ENCODE data around the gene IPO13.
A peak's percentile ranks its signal among the peaks of the same experiment; 100 is the strongest.

The IPO13 gene

DNA sequence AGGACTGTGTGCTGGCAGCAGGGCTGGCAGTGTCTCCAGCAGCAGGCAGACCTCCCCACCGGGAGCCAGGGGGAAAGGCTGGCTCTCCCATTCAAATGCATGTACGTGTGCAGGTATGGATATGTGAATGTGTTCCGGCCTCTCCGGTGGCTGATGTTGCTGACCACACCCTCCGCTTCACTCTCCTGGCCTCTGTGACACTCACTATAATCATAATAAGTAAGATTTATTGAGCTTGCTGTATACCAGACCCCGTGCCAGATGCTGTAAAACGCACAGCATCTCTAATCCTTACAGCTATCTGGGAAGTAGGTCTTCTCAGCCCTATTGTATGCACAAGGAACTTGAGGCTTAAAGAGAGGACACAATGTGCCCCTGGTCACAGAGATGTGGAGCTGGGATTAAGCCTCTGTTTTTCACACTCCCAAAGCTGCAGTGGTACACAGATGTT lies 33.7 kb upstream of the IPO13 start:
- Histone ChIP-seq H3K9me3 (ENCODE audit: control insufficient read depth, insufficient read depth, low read depth, low read length) (no peaks in the 10 kb centered on the region), H3K9ac (ENCODE audit: low read length) (peak overlapping the region; percentile 24)

DNA sequence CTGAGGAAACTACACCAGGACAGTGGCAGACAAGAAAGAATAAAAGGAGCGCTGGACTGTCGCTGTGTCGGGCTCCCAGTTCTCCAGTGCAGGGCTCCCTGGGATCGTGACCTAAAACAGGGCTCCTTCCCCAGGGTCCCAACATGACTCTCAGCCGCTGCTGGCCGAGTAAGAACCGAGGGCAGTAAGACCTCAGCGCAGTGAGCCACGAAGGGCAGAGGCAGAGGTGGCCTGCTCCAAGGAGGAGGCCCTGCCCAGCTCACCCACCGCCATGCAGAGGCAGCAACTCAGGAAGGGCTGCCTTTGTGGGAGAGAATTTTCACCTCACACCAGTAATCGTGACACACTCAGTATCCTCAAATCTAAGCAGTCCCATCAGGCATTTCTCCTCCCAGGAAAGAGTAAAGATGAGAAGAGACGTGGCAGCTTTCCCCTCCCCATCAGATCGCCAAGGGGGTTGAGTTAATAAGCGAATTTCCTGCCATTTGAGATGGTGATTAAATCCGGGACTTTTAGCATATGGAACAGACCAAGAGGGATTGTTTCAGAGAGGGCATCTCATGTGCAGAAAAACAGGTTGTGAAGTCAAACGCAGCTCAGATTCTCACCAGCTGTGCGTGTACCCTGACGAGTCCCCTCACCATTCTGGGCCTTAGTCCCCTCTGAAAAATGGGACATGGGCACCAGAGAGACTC lies 32.9 kb upstream of the IPO13 start:
- no peaks in the 10 kb centered on the region for H3K36me3 ChIP-seq (ENCODE audit: control insufficient read depth, insufficient read depth, low read length)
- H3K27me3 ChIP-seq (ENCODE audit: control insufficient read depth, insufficient read depth, low read length), result no peaks in the 10 kb centered on the region
- H3K9ac ChIP-seq (ENCODE audit: low read length), result no peak overlapping the region
- H3K4me3 ChIP-seq (ENCODE audit: low read depth, low read length), result no peak overlapping the region
- peaks cover 29% of the 10 kb centered on the region for H3K4me1 ChIP-seq (ENCODE audit: control insufficient read depth, insufficient read depth, low read length)
- H3K27ac ChIP-seq (ENCODE audit: low read depth, low read length), result no peak overlapping the region
- H3K9me3 ChIP-seq (ENCODE audit: control insufficient read depth, insufficient read depth, low read depth, low read length), result no peaks in the 10 kb centered on the region

More for the DNA sequence above, 33.7 kb upstream of the IPO13 start:
- Histone ChIP-seq H3K4me1 (ENCODE audit: control insufficient read depth, insufficient read depth, low read length) (peaks cover 29% of the 10 kb centered on the region), H3K27me3 (ENCODE audit: control insufficient read depth, insufficient read depth, low read length) (no peaks in the 10 kb centered on the region), H3K4me3 (ENCODE audit: low read depth, low read length) (no peak overlapping the region), H3K27ac (ENCODE audit: low read depth, low read length) (no peak overlapping the region), H3K36me3 (ENCODE audit: control insufficient read depth, insufficient read depth, low read length) (no peaks in the 10 kb centered on the region)

DNA sequence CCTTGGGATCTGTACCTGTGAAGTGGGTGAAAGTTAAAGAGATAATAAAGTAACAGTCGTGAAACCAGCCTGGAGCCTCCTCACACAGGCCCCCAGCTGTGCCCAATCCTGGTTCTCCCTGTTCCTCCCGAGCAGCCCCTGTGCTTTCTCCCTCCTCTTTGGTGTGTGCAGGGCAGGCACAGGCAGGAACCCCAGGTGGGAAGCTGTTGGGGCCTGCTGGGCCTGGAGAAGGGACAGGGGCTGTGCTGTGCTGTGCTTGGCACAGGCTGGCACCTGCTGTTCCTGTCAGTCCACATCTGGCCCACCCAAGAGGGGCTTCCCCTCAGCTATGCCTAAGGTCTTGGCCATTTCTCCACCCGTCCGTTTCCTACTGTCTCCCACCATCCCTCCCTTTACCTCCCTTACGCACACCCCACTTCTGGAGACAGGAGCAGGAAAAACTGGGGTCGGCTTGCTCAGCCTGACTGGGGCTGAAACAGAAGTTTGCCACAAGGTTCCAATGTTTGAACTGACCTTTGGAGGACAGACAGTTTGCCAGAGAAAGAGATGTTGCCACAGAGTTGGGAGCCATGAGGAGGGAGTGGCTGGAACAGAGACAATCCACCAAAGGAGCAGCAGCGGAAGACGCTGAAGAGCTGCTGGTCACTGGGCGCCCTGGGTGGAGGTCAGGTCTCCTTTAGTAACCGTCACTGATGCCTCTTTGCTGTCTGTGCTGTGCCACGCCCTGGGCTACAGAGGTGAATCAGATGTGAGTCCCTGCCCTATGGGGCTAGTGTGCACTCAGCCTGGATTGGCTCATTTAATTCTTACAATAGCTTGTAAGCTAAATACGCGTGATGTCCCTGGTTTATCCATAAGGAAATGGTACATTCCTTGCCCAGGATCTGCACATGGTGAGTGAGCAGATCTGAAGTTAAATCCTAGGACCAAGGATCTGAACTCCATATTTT lies 31.9 kb upstream of the IPO13 start:
- H3K9me3 ChIP-seq (ENCODE audit: control insufficient read depth, insufficient read depth, low read depth, low read length), result no peaks in the 10 kb centered on the region
- peaks cover 29% of the 10 kb centered on the region for H3K4me1 ChIP-seq (ENCODE audit: control insufficient read depth, insufficient read depth, low read length)
- no peak overlapping the region for H3K9ac ChIP-seq (ENCODE audit: low read length)
- no peaks in the 10 kb centered on the region for H3K27me3 ChIP-seq (ENCODE audit: control insufficient read depth, insufficient read depth, low read length)
- H3K27ac ChIP-seq (ENCODE audit: low read depth, low read length), result no peak overlapping the region
- no peaks in the 10 kb centered on the region for H3K36me3 ChIP-seq (ENCODE audit: control insufficient read depth, insufficient read depth, low read length)
- no peak overlapping the region for H3K4me3 ChIP-seq (ENCODE audit: low read depth, low read length)

DNA sequence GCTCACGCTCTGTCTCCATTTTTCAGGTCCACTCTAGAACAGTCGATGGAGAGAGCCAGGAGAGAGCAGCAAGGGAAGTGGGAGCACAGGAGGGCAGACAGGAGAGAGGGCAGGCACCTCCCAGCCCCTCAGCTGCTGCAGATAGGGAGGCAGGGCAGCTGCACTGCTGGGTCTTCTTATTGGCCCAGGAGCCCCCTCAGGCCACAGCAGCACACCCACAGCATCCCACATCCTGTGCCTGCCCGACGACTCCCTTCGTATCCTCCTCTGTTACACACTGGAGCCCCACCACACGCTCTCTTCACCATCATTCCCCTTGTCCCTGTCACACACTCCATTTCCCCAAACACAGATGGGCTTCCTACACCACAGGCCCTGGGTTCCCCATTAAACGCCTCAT lies 26.8 kb upstream of the IPO13 start:
- Histone ChIP-seq H3K27ac (ENCODE audit: low read depth, low read length) (no peak overlapping the region), H3K4me1 (ENCODE audit: control insufficient read depth, insufficient read depth, low read length) (peaks cover under 1% of the 10 kb centered on the region; the same call in 1 of the 2 replicates), H3K9ac (ENCODE audit: low read length) (no peak overlapping the region)

DNA sequence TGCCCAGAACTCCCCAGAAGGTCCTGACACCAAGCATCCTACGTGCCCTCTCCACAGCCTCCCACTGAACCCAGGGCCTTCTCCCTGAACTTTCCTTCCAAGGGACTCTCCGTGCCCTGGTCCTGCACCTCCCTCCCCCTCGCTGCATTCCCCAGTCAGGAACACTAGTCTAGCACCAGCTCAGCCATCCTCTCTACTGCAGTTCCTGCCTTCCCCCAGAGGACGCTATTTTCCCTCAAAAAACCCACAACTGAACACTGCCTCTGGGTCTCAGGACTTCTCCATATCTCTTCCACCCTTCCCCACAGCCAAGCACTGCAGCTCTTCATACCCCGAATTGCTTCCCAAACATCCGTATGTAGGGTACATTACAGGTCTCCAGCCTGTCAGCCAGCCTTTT lies 25.7 kb upstream of the IPO13 start:
- Histone ChIP-seq H3K9me3 (ENCODE audit: control insufficient read depth, insufficient read depth, low read depth, low read length) (no peaks in the 10 kb centered on the region), H3K27ac (ENCODE audit: low read depth, low read length) (no peak overlapping the region), H3K4me1 (ENCODE audit: control insufficient read depth, insufficient read depth, low read length) (no peaks in the 10 kb centered on the region), H3K9ac (ENCODE audit: low read length) (no peak overlapping the region), H3K4me3 (ENCODE audit: low read depth, low read length) (no peak overlapping the region), H3K36me3 (ENCODE audit: control insufficient read depth, insufficient read depth, low read length) (0 out of 2 replicates have a peak, but pooled peaks cover 3% of the 10 kb centered on the region), H3K27me3 (ENCODE audit: control insufficient read depth, insufficient read depth, low read length) (no peaks in the 10 kb centered on the region)

More for the DNA sequence above, 26.8 kb upstream of the IPO13 start:
- Histone ChIP-seq H3K9me3 (ENCODE audit: control insufficient read depth, insufficient read depth, low read depth, low read length) (no peaks in the 10 kb centered on the region), H3K36me3 (ENCODE audit: control insufficient read depth, insufficient read depth, low read length) (no peaks in the 10 kb centered on the region), H3K27me3 (ENCODE audit: control insufficient read depth, insufficient read depth, low read length) (no peaks in the 10 kb centered on the region), H3K4me3 (ENCODE audit: low read depth, low read length) (no peak overlapping the region)

DNA sequence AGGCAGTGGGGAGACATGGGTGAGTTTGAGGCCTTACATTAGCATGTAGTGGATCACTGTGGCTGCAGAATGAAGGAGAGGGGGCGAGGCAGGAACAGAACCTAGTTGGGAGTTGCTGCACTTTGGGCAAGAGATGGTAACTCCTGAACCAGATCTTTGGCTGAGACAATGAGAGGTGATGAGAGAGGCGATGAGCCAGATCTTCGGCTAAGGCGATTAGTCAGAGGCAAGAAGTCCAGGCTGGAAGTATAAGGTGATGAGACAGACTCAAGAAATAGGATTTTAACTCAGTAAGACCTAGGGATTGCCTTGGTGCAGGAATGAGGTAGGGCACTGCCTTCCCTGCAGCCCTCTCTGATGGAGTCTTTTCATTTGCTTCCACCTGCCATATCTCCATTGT lies 22.2 kb upstream of the IPO13 start:
- Histone ChIP-seq H3K9me3 (ENCODE audit: control insufficient read depth, insufficient read depth, low read depth, low read length) (no peaks in the 10 kb centered on the region), H3K9ac (ENCODE audit: low read length) (no peak overlapping the region), H3K27ac (ENCODE audit: low read depth, low read length) (no peak overlapping the region), H3K36me3 (ENCODE audit: control insufficient read depth, insufficient read depth, low read length) (0 out of 2 replicates have a peak, but pooled peaks cover 3% of the 10 kb centered on the region), H3K4me1 (ENCODE audit: control insufficient read depth, insufficient read depth, low read length) (peaks cover 3% of the 10 kb centered on the region), H3K4me3 (ENCODE audit: low read depth, low read length) (no peak overlapping the region), H3K27me3 (ENCODE audit: control insufficient read depth, insufficient read depth, low read length) (no peaks in the 10 kb centered on the region)

DNA sequence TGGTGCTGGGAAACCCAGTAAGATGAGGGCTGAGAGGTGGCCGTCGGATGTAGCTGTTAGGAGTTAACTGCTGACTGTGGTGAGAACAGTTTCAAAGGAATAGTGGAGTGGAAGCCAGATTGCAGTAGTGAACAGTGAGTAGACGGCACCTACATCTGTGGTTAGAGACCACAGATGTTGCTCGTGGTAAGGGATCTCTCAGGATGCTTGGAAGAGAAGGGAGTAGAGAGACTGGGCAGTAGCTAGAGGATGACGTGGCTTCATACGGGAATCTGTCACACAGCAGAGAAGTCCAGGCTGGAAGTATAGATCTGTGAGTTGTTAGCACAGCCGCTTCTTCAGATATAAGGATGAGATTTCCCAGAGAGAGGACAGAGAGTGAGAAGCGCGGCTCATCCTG lies 20.9 kb upstream of the IPO13 start:
- H3K36me3 ChIP-seq (ENCODE audit: control insufficient read depth, insufficient read depth, low read length), result 0 out of 2 replicates have a peak, but pooled peaks cover 3% of the 10 kb centered on the region
- H3K9me3 ChIP-seq (ENCODE audit: control insufficient read depth, insufficient read depth, low read depth, low read length), result no peaks in the 10 kb centered on the region
- no peak overlapping the region for H3K4me3 ChIP-seq (ENCODE audit: low read depth, low read length)
- H3K4me1 ChIP-seq (ENCODE audit: control insufficient read depth, insufficient read depth, low read length), result peaks cover 15% of the 10 kb centered on the region
- H3K27me3 ChIP-seq (ENCODE audit: control insufficient read depth, insufficient read depth, low read length), result no peaks in the 10 kb centered on the region
- H3K27ac ChIP-seq (ENCODE audit: low read depth, low read length), result no peak overlapping the region
- H3K9ac ChIP-seq (ENCODE audit: low read length), result no peak overlapping the region

DNA sequence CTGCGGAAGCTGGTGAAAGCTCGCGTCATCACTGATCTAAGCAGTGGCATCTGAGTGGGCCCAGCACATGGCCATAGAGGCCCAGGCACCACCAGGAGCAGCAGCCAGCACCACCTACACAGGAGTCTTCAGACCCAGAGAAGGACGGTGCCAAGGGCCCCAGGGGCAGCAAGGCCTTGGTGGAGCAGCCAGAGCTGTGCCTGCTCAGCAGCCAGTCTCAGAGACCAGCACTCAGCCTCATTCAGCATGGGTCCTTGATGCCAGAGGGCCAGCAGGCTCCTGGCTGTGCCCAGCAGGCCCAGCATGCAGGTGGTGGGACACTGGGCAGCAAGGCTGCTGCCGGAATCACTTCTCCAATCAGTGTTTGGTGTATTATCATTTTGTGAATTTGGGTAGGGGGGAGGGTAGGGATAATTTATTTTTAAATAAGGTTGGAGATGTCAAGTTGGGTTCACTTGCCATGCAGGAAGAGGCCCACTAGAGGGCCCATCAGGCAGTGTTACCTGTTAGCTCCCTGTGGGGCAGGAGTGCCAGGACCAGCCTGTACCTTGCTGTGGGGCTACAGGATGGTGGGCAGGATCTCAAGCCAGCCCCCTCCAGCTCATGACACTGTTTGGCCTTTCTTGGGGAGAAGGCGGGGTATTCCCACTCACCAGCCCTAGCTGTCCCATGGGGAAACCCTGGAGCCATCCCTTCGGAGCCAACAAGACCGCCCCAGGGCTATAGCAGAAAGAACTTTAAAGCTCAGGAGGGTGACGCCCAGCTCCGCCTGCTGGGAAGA lies 16.4 kb upstream of the IPO13 start:
- H3K27me3 ChIP-seq (ENCODE audit: control insufficient read depth, insufficient read depth, low read length), result peaks cover 16% of the 10 kb centered on the region
- H3K36me3 ChIP-seq (ENCODE audit: control insufficient read depth, insufficient read depth, low read length), result 0 out of 2 replicates have a peak, but pooled peaks cover 3% of the 10 kb centered on the region
- no peaks in the 10 kb centered on the region for H3K9me3 ChIP-seq (ENCODE audit: control insufficient read depth, insufficient read depth, low read depth, low read length)
- H3K4me1 ChIP-seq (ENCODE audit: control insufficient read depth, insufficient read depth, low read length), result peaks cover 47% of the 10 kb centered on the region
- no peak overlapping the region for H3K4me3 ChIP-seq (ENCODE audit: low read depth, low read length)
- H3K27ac ChIP-seq (ENCODE audit: low read depth, low read length), result peak overlapping the region; percentile 61
- H3K9ac ChIP-seq (ENCODE audit: low read length), result peak overlapping the region; percentile 64

DNA sequence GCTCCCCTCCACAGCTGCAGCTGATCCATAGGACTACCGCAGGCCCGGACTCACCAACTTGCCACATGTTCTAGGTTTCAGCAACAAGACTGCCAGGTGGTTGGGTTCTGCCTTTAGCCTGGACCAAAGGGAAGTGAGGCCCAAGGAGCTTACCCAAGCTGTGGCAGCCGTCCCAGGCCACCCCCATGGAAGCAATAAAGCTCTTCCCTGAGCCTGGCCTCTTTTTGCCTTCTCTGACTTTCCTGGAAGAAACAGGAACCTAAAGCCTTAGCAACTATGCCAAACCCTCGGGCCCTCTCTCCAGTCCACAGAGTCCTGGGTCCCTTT lies 15.8 kb upstream of the IPO13 start:
- 0 out of 2 replicates have a peak, but pooled peaks cover under 1% of the 10 kb centered on the region for H3K36me3 ChIP-seq (ENCODE audit: control insufficient read depth, insufficient read depth, low read length)
- H3K27ac ChIP-seq (ENCODE audit: low read depth, low read length), result no peak overlapping the region
- H3K4me1 ChIP-seq (ENCODE audit: control insufficient read depth, insufficient read depth, low read length), result peaks cover 52% of the 10 kb centered on the region
- no peak overlapping the region for H3K9ac ChIP-seq (ENCODE audit: low read length)
- H3K4me3 ChIP-seq (ENCODE audit: low read depth, low read length), result no peak overlapping the region
- peaks cover 22% of the 10 kb centered on the region for H3K27me3 ChIP-seq (ENCODE audit: control insufficient read depth, insufficient read depth, low read length)
- H3K9me3 ChIP-seq (ENCODE audit: control insufficient read depth, insufficient read depth, low read depth, low read length), result no peaks in the 10 kb centered on the region

DNA sequence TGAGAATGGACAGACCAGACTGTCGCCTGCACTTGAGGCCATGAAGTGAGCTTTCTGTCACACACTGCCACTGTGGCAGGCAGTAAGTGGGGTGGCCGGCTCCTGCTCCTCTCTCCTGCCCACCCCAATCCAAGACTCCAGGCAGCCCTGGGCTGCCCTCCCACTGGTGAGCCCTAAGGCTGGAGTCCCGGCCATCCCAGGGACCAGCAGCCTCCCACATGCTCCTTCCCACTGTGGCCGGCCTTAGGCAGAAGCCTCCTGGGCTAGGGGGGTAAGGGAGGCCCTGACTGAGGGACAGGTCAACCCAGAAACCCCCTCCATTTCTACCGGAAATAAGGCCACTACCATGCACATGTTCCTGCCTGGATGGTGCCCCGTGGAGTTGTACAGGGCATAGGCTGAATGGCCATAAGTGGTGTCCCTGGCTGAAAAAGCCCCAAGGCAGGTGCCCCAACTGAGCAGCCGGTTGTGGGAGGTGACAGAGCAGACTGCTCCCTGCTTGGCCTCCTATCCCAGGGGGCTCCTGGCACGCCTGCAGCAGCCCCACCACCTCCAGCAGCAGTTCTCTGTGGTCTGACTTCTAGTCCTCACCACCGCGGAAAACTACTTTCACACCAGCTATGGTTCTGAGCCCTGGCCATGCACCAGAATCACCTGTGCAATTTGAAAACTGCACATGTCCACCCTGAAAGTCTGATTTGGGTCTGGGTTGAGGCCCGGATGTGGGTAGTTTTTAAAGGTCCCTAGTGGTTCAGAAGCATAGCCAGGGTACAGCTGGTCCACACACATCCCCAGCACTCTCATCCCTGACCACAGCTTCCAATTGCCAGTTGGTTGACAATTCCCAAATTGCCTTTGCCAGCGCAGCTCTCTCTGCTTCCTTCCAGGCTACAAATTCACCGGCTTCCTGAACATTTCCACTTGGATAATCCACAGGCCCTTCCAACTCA lies 14.8 kb upstream of the IPO13 start:
- Histone ChIP-seq H3K27me3 (ENCODE audit: control insufficient read depth, insufficient read depth, low read length) (peaks cover 28% of the 10 kb centered on the region), H3K27ac (ENCODE audit: low read depth, low read length) (no peak overlapping the region)

More for the DNA sequence above, 14.8 kb upstream of the IPO13 start:
- Histone ChIP-seq H3K4me3 (ENCODE audit: low read depth, low read length) (no peak overlapping the region), H3K36me3 (ENCODE audit: control insufficient read depth, insufficient read depth, low read length) (no peaks in the 10 kb centered on the region), H3K4me1 (ENCODE audit: control insufficient read depth, insufficient read depth, low read length) (peaks cover 53% of the 10 kb centered on the region), H3K9ac (ENCODE audit: low read length) (no peak overlapping the region), H3K9me3 (ENCODE audit: control insufficient read depth, insufficient read depth, low read depth, low read length) (no peaks in the 10 kb centered on the region)
